Breast epithelium (tissue), 3 donors: ENCODE data around the gene FXYD4.

ENCODE experiments used
- CTCF ChIP-seq, 3 donors: fragments of 450-650 bp; IDR thresholded peaks; one replicate each; pipeline ENCODE4 v1.5.1; 2016 to 2017; ENCODE audit warnings: antibody characterized with exemption in 3 of 3, mild to moderate bottlenecking in 3 of 3, moderate library complexity in 3 of 3
- POLR2A ChIP-seq: fragments of 450-650 bp; IDR thresholded peaks from one replicate; pipeline ENCODE4 v1.6.1; 2016; ENCODE audit warnings: antibody characterized with exemption, mild to moderate bottlenecking, moderate library complexity
- POLR2AphosphoS5 ChIP-seq, 3 donors: sonication (generic); formaldehyde crosslinking; IDR thresholded peaks; one replicate each; pipeline ENCODE4 v1.6.1; 2017; ENCODE audit warnings: antibody characterized with exemption in 3 of 3

GRCh38 chr10:43410345-43410744 lies 38.9 kb downstream of the FXYD4 start:
- TF ChIP-seq POLR2AphosphoS5 (IDR thresholded peaks at IDR 0.05) (no peak), CTCF (IDR thresholded peaks at IDR 0.05) (no peak), POLR2A (no peak)
